BLaER1 (cell line): ENCODE measurements around the gene WNT6.

ENCODE experiments used
- H3K27ac ChIP-seq: shearing (Covaris generic); formaldehyde crosslinking; 2 replicates; pipeline ENCODE4 v1.8.1; 2022
- H3K27me3 ChIP-seq: shearing (Covaris generic); formaldehyde crosslinking; 2 replicates; pipeline ENCODE4 v1.8.1; 2022
- H3K36me3 ChIP-seq: shearing (Covaris generic); formaldehyde crosslinking; 2 replicates; pipeline ENCODE4 v1.8.1; 2022
- H3K4me1 ChIP-seq: shearing (Covaris generic); formaldehyde crosslinking; 2 replicates; pipeline ENCODE4 v1.8.1; 2022
- H3K4me2 ChIP-seq: shearing (Covaris generic); formaldehyde crosslinking; 2 replicates; pipeline ENCODE4 v1.8.1; 2022
- H3K4me3 ChIP-seq: shearing (Covaris generic); formaldehyde crosslinking; 2 replicates; pipeline ENCODE4 v1.8.1; 2022
- H3K9ac ChIP-seq: shearing (Covaris generic); formaldehyde crosslinking; 2 replicates; pipeline ENCODE4 v1.8.1; 2022
- H3K9me3 ChIP-seq: shearing (Covaris generic); formaldehyde crosslinking; 2 replicates; pipeline ENCODE4 v1.8.1; 2022
- H4K20me1 ChIP-seq: shearing (Covaris generic); formaldehyde crosslinking; 2 replicates; pipeline ENCODE4 v1.8.1; 2022
- Cebpa-rat ChIP-seq: shearing (Covaris generic); IDR thresholded peaks from 2 replicates; pipeline ENCODE4 v1.8.1; 2022

The WNT6 gene

DNA sequence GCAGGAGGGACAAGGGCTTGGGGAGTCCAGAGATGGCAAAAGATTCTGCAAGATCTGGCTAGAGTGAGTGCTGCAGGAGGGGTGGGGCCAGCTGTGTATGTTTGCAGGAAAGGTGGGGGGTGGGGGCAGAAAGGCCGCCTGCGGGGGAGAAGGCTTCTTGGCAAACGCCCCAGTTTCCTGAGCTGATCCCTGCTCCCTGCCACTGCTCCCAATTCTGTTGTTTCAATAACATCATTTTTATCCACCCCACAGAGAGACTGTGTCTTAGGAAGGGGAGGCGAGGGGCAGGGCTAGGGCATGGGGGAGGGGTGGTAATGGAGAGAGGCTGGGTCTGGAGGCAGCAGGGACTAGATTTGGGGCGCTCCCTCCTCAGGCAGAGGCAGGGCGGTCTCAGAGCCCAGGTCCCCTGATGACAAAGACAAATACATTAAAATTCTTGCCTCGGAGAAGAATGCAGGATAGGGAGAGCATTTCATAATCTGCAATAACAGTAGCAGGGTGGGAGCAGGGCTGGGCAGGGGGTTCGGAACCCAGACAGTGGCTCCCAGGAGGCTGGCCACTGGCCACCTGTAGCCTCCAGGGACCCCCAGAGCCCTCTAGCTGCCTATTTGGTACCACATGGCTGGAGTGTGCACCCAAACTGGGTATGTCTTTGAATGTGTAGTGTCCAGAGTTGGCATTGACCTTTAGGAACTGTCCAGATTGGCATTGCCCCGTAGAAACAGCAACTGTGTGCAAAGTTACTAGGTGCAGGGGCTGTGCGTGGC is 2.1 kb upstream of the WNT6 start:
- Histone ChIP-seq H3K27ac (no peak overlapping the region), H3K36me3 (no peaks in the 10 kb centered on the region), H3K9me3 (no peaks in the 10 kb centered on the region), H3K4me1 (peaks cover 15% of the 10 kb centered on the region; the same call in 1 of the 2 replicates), H3K9ac (no peak overlapping the region), H3K4me2 (no peak overlapping the region), H3K4me3 (no peak overlapping the region), H3K27me3 (peaks cover 100% of the 10 kb centered on the region), H4K20me1 (peaks cover 79% of the 10 kb centered on the region)
- TF ChIP-seq Cebpa-rat = no peak

DNA sequence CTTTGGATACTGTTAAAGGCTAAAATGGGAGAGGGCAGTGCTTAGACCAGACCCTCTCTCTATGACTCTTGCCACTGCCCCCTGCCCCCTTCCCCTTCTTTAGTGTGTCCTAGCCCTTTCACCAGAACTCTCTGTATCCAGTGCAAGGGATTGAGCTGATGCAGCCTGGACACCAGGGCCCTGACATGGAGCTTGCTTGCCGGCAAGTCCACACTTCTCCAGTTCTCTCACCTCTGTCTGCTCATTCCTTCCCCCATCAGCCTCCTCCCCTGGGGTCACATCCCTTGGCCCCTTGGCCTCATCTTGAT is 1.5 kb upstream of the WNT6 start:
- Histone ChIP-seq H4K20me1 (peaks cover 80% of the 10 kb centered on the region), H3K27me3 (peaks cover 100% of the 10 kb centered on the region), H3K4me2 (no peak overlapping the region), H3K9me3 (no peaks in the 10 kb centered on the region), H3K36me3 (no peaks in the 10 kb centered on the region), H3K9ac (no peak overlapping the region), H3K4me1 (peaks cover 15% of the 10 kb centered on the region; the same call in 1 of the 2 replicates), H3K27ac (no peak overlapping the region), H3K4me3 (no peak overlapping the region)
- TF ChIP-seq Cebpa-rat = no peak

DNA sequence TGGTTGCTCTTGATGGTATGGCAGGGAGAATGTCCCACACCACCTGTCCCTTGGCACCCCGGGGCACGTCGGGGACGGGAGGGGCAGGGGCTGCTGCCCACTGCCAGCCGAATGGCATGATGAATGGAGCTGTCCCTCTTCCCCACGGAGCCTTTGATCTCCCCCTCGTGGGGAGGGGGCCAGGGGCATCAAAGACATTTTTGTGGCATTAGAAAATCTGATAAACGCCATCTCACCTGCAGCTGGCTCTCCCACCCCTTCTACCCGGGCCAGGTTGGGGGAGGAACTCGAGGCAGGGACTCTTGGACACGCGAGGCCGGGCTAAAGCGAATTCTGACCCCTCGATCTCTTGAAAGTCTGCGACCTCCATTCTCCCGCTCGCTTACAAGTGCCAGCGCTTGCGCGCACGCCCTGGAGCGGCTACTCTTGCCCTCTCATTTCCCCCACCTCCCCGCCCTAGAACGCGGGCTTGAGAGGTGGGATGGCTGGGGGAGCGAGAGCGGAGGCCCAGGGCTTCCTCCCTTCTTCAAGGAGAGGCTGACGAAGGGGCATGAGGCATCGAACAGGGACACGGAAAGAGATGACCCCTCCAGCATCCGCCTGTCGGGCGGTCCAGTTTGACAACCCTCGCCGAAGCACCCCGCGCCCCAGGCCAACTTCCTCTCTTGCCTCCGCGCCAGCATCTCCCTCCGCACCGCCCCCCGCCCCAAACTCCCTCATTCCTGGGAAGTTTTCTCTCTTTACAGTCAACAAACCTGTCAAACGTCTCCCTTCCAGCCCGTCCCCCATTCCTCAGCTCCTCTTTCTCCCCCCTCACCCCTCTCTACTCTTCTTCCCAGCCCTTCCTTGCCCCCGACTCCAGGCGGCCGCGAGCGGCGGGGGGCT is 692 bp upstream of the WNT6 start:
- H3K9me3 ChIP-seq = no peaks in the 10 kb centered on the region
- H3K4me2 ChIP-seq = peak overlapping the region; percentile 40; the same call in 1 of the 2 replicates
- H3K27me3 ChIP-seq = peaks cover 100% of the 10 kb centered on the region
- TF ChIP-seq Cebpa-rat = no peak
- H3K27ac ChIP-seq = no peak overlapping the region
- H3K4me1 ChIP-seq = peaks cover 15% of the 10 kb centered on the region; the same call in 1 of the 2 replicates
- peaks cover 76% of the 10 kb centered on the region for H4K20me1 ChIP-seq
- no peaks in the 10 kb centered on the region for H3K36me3 ChIP-seq
- H3K9ac ChIP-seq = no peak overlapping the region
- peak overlapping the region; percentile 44; the same call in 1 of the 2 replicates for H3K4me3 ChIP-seq

DNA sequence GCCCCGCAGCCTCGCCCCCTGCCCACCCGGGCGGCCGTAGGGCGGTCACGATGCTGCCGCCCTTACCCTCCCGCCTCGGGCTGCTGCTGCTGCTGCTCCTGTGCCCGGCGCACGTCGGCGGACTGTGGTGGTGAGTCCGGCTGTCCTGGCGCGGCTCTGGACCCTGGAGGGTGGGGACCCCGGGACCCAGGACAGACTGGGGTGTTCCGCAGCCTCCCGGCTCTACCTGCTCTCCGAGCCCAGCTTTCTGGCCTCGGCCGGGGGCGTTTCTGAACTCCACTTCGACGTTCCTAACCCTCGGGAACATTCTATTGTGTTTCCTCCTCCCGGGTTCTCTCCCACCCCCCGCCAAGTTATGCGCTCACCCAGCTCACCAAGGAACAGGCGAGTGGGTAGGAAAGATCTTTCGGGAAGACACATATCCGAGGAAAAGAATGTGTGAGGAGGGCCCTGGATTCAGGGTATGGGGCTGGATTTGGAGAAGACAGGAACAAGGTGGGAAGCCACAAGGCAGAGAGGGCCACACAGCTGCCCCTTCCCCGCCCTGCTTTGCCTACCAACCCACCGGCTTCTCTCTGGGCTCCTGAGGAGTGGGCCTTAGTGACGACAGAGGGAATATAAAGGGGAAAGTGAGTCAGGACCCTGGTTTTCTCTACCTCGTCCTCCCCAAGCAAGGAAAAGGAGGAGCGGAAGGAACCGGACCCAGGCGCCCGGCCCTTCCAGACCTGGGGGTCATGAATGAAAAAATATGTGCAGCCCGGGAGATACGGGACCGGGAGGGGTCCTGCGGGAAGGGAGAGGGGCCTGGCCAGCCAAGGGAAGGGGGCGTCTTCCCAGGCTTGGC is 605 bp downstream of the WNT6 start:
- Histone ChIP-seq H3K4me2 (peak overlapping the region; percentile 67), H3K4me1 (peaks cover 15% of the 10 kb centered on the region; the same call in 1 of the 2 replicates), H3K27me3 (peaks cover 99% of the 10 kb centered on the region), H3K4me3 (peak overlapping the region; percentile 58), H3K27ac (no peak overlapping the region), H4K20me1 (peaks cover 64% of the 10 kb centered on the region), H3K9ac (no peak overlapping the region), H3K36me3 (no peaks in the 10 kb centered on the region), H3K9me3 (no peaks in the 10 kb centered on the region)
- no peak for TF ChIP-seq Cebpa-rat

DNA sequence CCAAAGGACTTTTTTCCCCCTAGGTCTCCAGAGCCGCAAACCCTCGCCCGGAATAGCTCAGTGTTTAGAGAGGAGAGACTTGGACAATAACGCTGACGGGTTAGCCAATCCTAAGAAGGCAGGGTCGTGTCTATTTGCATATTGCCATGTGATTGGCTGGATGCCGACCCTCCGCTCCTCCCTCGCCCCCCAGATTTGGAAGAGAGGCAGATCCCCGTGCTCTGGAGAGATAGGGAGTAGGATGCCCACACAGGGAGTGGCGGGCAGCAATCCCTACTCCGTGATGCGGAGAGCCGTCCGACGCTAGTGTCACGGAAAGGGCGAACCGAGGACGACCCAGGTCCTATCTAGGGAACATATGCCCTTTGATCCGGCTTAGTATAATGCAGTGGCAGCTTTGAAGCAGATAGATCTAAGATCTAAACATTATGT is 1.4 kb downstream of the WNT6 start:
- Histone ChIP-seq H3K9ac (no peak overlapping the region), H3K36me3 (no peaks in the 10 kb centered on the region), H3K27ac (no peak overlapping the region), H3K27me3 (peaks cover 96% of the 10 kb centered on the region), H3K4me2 (peak overlapping the region; percentile 61), H3K9me3 (no peaks in the 10 kb centered on the region), H3K4me1 (peaks cover 15% of the 10 kb centered on the region; the same call in 1 of the 2 replicates), H4K20me1 (peaks cover 56% of the 10 kb centered on the region), H3K4me3 (no peak overlapping the region)
- no peak for TF ChIP-seq Cebpa-rat

DNA sequence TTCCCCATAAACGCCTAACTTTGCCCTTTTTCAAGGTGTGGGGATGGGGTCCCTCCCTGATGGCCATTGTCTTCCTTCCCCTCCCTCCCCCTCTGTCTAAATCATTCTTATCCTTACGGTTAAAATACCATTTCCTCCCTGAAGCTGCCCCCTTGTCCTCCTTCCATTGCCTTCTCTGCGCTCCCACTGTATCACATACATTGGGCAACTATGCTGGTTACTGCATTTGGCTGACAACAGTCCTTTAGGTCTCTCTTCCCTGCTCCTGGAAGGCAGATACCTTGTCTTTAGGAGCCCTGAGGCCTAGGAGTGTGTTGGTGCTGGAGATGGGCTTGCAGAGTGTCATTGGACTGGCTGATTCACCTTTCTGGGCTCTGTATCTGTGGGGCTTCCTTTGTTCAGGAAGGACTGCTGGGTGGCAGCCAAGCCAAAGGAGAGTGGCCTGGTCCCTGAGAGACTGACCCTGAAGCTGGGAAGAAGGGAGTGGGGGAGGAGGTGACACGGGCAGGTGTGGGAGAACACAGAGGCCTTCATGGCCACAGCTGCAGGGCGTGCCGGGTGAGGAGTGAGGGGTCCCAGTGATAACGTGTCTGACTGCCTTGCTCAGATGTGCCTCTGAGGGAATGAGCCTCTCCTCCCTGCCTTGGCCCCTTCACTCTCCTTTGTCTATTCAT is 2.2 kb downstream of the WNT6 start:
- peaks cover 95% of the 10 kb centered on the region for H3K27me3 ChIP-seq
- H3K4me2 ChIP-seq = no peak overlapping the region
- TF ChIP-seq Cebpa-rat = no peak
- no peak overlapping the region for H3K4me3 ChIP-seq
- no peaks in the 10 kb centered on the region for H3K36me3 ChIP-seq
- no peak overlapping the region for H3K9ac ChIP-seq
- no peak overlapping the region for H3K27ac ChIP-seq
- no peaks in the 10 kb centered on the region for H3K9me3 ChIP-seq
- H4K20me1 ChIP-seq = peaks cover 51% of the 10 kb centered on the region
- H3K4me1 ChIP-seq = peaks cover 15% of the 10 kb centered on the region; the same call in 1 of the 2 replicates

DNA sequence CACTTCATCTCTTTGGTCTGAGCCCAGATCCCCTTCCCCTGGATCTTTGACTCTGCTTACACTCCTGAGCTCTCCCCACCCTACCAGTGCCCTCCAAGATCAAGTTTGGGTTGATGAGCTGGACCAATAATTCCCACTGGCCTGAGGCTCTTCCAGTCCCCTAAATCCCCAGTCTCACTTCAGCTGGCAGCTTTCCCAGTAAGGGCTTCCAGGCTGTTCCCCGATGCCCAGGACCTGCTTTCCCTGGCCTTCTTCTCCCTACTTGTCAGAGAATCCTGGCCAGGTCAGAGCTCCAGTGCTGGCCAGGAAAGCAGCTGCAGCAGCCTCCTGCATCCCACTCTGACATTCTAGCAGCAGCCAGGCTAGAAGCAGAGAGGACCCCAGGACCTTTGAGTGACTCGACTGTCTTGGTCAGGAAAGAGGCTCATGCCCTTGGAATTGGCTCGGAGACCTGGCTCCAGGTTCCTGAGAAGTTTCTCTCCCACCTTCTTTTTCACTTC is 3.5 kb downstream of the WNT6 start:
- H3K4me3 ChIP-seq = no peak overlapping the region
- H3K4me1 ChIP-seq = peaks cover 15% of the 10 kb centered on the region; the same call in 1 of the 2 replicates
- no peak overlapping the region for H3K27ac ChIP-seq
- TF ChIP-seq Cebpa-rat = no peak
- peaks cover 94% of the 10 kb centered on the region for H3K27me3 ChIP-seq
- H3K36me3 ChIP-seq = no peaks in the 10 kb centered on the region
- H3K9me3 ChIP-seq = no peaks in the 10 kb centered on the region
- H3K4me2 ChIP-seq = no peak overlapping the region
- H3K9ac ChIP-seq = no peak overlapping the region
- H4K20me1 ChIP-seq = peaks cover 43% of the 10 kb centered on the region

DNA sequence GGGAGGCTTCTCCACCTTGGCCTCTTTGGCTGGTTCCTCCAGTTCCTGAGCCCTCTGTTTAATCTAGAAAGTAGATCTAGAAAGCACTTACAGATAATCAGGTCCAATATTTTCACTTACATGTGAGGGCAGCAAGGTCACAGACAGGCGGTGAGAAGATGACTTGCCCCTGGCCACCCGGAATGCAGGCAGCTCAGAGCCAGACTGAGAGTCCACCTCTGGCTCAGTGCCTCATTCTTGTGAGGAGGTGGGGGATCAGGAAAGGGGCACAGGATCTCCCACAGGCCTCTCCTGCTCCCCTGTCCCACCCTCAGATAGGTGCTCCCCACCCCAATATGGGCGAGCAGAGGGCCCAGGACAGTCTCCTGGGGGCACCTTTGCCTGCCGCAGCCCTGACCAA is 5.8 kb downstream of the WNT6 start:
- H3K9ac ChIP-seq = no peak overlapping the region
- TF ChIP-seq Cebpa-rat = no peak
- H3K27me3 ChIP-seq = peaks cover 94% of the 10 kb centered on the region
- H3K4me3 ChIP-seq = no peak overlapping the region
- peaks cover 21% of the 10 kb centered on the region; the same call in 1 of the 2 replicates for H4K20me1 ChIP-seq
- H3K4me2 ChIP-seq = no peak overlapping the region
- no peaks in the 10 kb centered on the region for H3K9me3 ChIP-seq
- H3K4me1 ChIP-seq = peaks cover 8% of the 10 kb centered on the region; the same call in 1 of the 2 replicates
- H3K36me3 ChIP-seq = no peaks in the 10 kb centered on the region
- no peak overlapping the region for H3K27ac ChIP-seq

DNA sequence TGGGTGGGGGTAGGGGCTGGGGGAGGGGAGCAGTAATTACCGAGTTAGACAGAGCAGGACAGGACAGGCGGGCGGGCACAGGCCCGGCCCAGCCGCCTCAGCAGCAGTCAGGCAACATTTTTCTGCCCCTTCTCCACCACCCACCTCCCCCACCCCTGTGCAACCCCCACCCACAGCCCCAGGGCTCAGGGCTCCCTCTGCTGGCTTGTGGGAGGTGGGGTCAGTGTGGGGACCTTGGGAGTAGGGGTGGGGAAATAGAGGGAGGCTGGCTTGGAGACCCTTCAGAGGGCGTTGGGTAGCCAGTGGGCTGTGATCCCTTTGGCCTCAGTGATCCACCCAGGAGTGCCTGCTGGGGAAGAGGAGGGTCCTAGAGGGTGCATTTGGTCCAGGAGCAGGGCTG is 6.4 kb downstream of the WNT6 start:
- peaks cover 94% of the 10 kb centered on the region for H3K27me3 ChIP-seq
- no peaks in the 10 kb centered on the region for H3K9me3 ChIP-seq
- no peak overlapping the region for H3K4me2 ChIP-seq
- H3K4me1 ChIP-seq = peaks cover 8% of the 10 kb centered on the region
- H3K27ac ChIP-seq = no peak overlapping the region
- H3K9ac ChIP-seq = no peak overlapping the region
- peaks cover 19% of the 10 kb centered on the region; the same call in 1 of the 2 replicates for H4K20me1 ChIP-seq
- no peak for TF ChIP-seq Cebpa-rat
- no peak overlapping the region for H3K4me3 ChIP-seq
- no peaks in the 10 kb centered on the region for H3K36me3 ChIP-seq
